Lower leg skin (tissue), 4 donors: Measurements from ENCODE around the gene CPLANE1. TPM values are rescaled to one million over a fixed set of nuclear protein-coding genes. Genes with fewer than 3 reads are reported as not detected.

Experiments
- DNase-seq, 2 donors: peaks; one replicate each; pipeline ENCODE4 v3.0.0-alpha.2; 2019; ENCODE audit warnings: low spot score in 2 of 2
- H3K4me3 ChIP-seq: fragments of 200-600 bp; sonication (generic); 2 replicates; pipeline ENCODE4 v1.5.1; 2017; ENCODE audit warnings: mild to moderate bottlenecking, low read depth; ENCODE audit not compliant: poor library complexity, severe bottlenecking
- CTCF ChIP-seq, 3 donors: fragments of 450-650 bp; IDR thresholded peaks; one replicate each; pipeline ENCODE4 v1.5.1; 2016; ENCODE audit warnings: antibody characterized with exemption in 3 of 3, mild to moderate bottlenecking in 3 of 3, moderate library complexity in 2 of 3
- POLR2A ChIP-seq, 2 donors: fragments of 450-650 bp; IDR thresholded peaks; one replicate each; pipeline ENCODE4 v1.6.1; 2016 to 2017; ENCODE audit warnings: antibody characterized with exemption in 2 of 2, mild to moderate bottlenecking in 1 of 2, moderate library complexity in 1 of 2
- WGBS, 2 donors: methylation state at CpG; one replicate each; pipeline ENCODE4 v1.1.5; 2018; 5-methylcytosine and 5-hydroxymethylcytosine counted together
- intact Hi-C: fragments of 100-400 bp; cut with DNase I; formaldehyde crosslinking; loops from one replicate; pipeline ENCODE4 v1.15.0; 2023; ENCODE audit warnings: low total_unique reads
- total RNA-seq, 4 donors: library from RNA; depleted of rRNA; stranded (reverse); fragments of >200 nt; gene quantifications; one replicate each; pipeline ENCODE4 v1.1.0, GENCODE V29; 2016

Gene CPLANE1
- total RNA-seq, 4 donors from 2014 or later: 6.4 to 12.0 (median 9.7) TPM

GRCh38 chr5:37077146-37077545 lies 172.0 kb downstream of the CPLANE1 start:
- no peak for TF ChIP-seq POLR2A (IDR thresholded peaks at IDR 0.05)
- no peak for TF ChIP-seq CTCF (IDR thresholded peaks at IDR 0.05)
- intact Hi-C loops: no loop called here
- H3K4me3 ChIP-seq: no peak overlapping the region
- WGBS, 2 donors: 78 to 87% methylated on average over 1 of the region's 1 CpG
- no peak for DNase-seq

GRCh38 chr5:37075399-37075950 lies 173.7 kb downstream of the CPLANE1 start:
- intact Hi-C loops: no loop called here
- TF ChIP-seq POLR2A (IDR thresholded peaks at IDR 0.05) (no peak), CTCF (IDR thresholded peaks at IDR 0.05) (no peak)
- WGBS, 2 donors: 64 to 75% methylated on average over 3 of the region's 3 CpGs

GRCh38 chr5:37071901-37072581 lies 177.1 kb downstream of the CPLANE1 start:
- TF ChIP-seq CTCF (IDR thresholded peaks at IDR 0.05): no peak
- TF ChIP-seq POLR2A (IDR thresholded peaks at IDR 0.05): no peak
- no peak overlapping the region for H3K4me3 ChIP-seq
- intact Hi-C loops: no loop called here
- DNase-seq: no peak
- 48 to 61% methylated on average over 1 of the region's 1 CpG for WGBS, 2 donors

More at GRCh38 chr5:37075399-37075950, 173.7 kb downstream of the CPLANE1 start:
- no peak for DNase-seq
- H3K4me3 ChIP-seq: no peak overlapping the region

- intact Hi-C loops: no loop called here
- WGBS, 2 donors: 77 to 93% methylated on average over 1 of the region's 1 CpG
- TF ChIP-seq CTCF (IDR thresholded peaks at IDR 0.05): no peak
- no peak for TF ChIP-seq POLR2A (IDR thresholded peaks at IDR 0.05)
- H3K4me3 ChIP-seq: no peak overlapping the region
- DNase-seq: no peak
Observed at GRCh38 chr5:37071487-37071886, 177.7 kb downstream of the CPLANE1 start.

- no peak for DNase-seq
- intact Hi-C loops: no loop called here
- H3K4me3 ChIP-seq: no peak overlapping the region
- 88 to 92% methylated on average over 9 of the region's 9 CpGs for WGBS, 2 donors
- TF ChIP-seq CTCF (IDR thresholded peaks at IDR 0.05) (no peak), POLR2A (IDR thresholded peaks at IDR 0.05) (no peak)
Observed at GRCh38 chr5:37064442-37064841, 184.7 kb downstream of the CPLANE1 start.
